ENCODE measurements around the gene EHBP1L1. TPM values are rescaled to one million over a fixed set of nuclear protein-coding genes. Genes with fewer than 3 reads are reported as not detected.

Gene EHBP1L1
- total and polyA plus RNA-seq, 2 of the 8 experiments (the other 6 are each of a cell fraction or from before 2014, with no cell fraction given), result 4.3 to 6.6 TPM

DNA sequence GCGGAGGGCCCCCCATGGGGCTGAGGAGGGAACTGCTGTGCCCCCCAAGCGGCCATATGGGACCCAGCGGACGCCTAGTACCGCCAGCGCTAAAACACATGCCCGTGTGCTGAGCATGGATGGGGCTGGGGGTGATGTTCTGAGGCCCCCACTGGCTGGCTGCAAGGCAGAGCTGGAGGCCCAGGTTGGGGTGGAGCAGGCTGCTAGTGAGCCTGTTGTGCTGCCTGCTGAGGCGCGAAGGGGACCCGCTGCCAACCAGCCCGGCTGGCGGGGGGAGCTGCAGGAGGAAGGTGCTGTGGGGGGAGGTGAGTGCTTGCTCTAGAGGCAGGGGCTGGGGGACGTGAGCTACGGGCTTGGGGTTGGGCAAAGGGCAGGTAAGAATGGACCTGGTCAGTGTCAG is 42.9 kb downstream of the EHBP1L1 start:
- POLR2A ChIA-PET (ENCODE audit: partially characterized antibody), result interaction anchor here (1.4 to 5.7 kb wide), 3 partner anchors 7 to 19 kb away, joined by 4 to 38 read pairs (median 6); partner anchors contain the start of gene SIPA1
- no peak overlapping the region for H3K14ac ChIP-seq (ENCODE audit: insufficient read length)
- no peak overlapping the region for H2AK5ac ChIP-seq (ENCODE audit: low read depth, low read length)
- H3K9me3 ChIP-seq (ENCODE audit: insufficient read depth in 2 of 2, low read depth in 1 of 2, low read length in 1 of 2), result no peaks in the 10 kb centered on the region
- H2BK15ac ChIP-seq (ENCODE audit: low read length), result no peak overlapping the region
- CTCF ChIA-PET (ENCODE audit: partially characterized antibody), result interaction anchor here (1.0 to 2.1 kb wide), 3 partner anchors 25 to 368 kb away, joined by 3 to 8 read pairs (median 4); no protein-coding TSS in a partner anchor
- H3K27ac ChIP-seq (ENCODE audit: low read depth, low read length), result no peak overlapping the region
- no peak overlapping the region for H4K5ac ChIP-seq (ENCODE audit: insufficient read length, low read depth, low read length)
- no peak overlapping the region for H3K4me3 ChIP-seq (ENCODE audit: extremely low read depth in 1 of 4, insufficient read depth in 2 of 4, low read depth in 3 of 4, low read length in 4 of 4)
- peaks cover 16% of the 10 kb centered on the region for H3K79me1 ChIP-seq (ENCODE audit: low read depth, low read length)
- H2BK12ac ChIP-seq (ENCODE audit: low read depth, low read length), result no peak overlapping the region
- no peak overlapping the region for H4K8ac ChIP-seq (ENCODE audit: extremely low read depth, insufficient read depth, low read length)
- H3K23ac ChIP-seq (ENCODE audit: insufficient read length), result no peak overlapping the region
- no peak overlapping the region for H3K9ac ChIP-seq (replicated peaks in 1 of 4; ENCODE audit: extremely low read depth in 1 of 4, low read depth in 3 of 4, low read length in 3 of 4)
- peaks cover 5 to 38% of the 10 kb centered on the region in 2 experiments for H4K20me1 ChIP-seq (replicated peaks in 1 of 2; ENCODE audit: control insufficient read depth in 1 of 2, insufficient read depth in 2 of 2, low read length in 2 of 2)
- H3K4me2 ChIP-seq (ENCODE audit: insufficient read depth in 1 of 2, low read depth in 2 of 2, low read length in 2 of 2), result no peak overlapping the region
- DNase-seq (ENCODE audit: low read depth in 1 of 2, low spot score in 2 of 2) (no peak), FAIRE-seq (no peak)
- no peak overlapping the region for H2AFZ ChIP-seq (ENCODE audit: low read length)
- H2BK20ac ChIP-seq (ENCODE audit: low read length), result no peak overlapping the region
- H3K79me2 ChIP-seq (ENCODE audit: control insufficient read depth in 1 of 2, insufficient read depth in 2 of 2, low read length in 2 of 2), result peaks cover 6 to 16% of the 10 kb centered on the region in 2 experiments
- no peak overlapping the region for H3K18ac ChIP-seq (ENCODE audit: extremely low read depth, low read length)
- H3K27me3 ChIP-seq (replicated peaks in 1 of 4; ENCODE audit: control insufficient read depth in 3 of 4, extremely low read depth in 1 of 4, insufficient read depth in 3 of 4, low read length in 3 of 4), result no peaks in the 10 kb centered on the region
- peaks cover 7 to 40% (median 21%) of the 10 kb centered on the region in 4 experiments; a peak in 7 of 8 replicates for H3K36me3 ChIP-seq (ENCODE audit: control insufficient read depth in 2 of 4, insufficient read depth in 4 of 4, low read length in 3 of 4)
- peaks cover 12% of the 10 kb centered on the region for H3K23me2 ChIP-seq (ENCODE audit: low read depth, low read length)
- 92% methylated on average over 13 of the region's 14 CpGs; no CpG with 5 or more reads in 1 of the 2 experiments for WGBS, 2 experiments (ENCODE audit: extremely low coverage in 1 of 2, insufficient coverage in 1 of 2, insufficient read length in 1 of 2, insufficient replicate concordance in 2 of 2, low coverage in 1 of 2, low lambda C conversion rate in 2 of 2, missing lambda C conversion rate in 1 of 2)
- no peak overlapping the region for H2BK5ac ChIP-seq (ENCODE audit: low read depth, low read length)
- no peak overlapping the region for H4K91ac ChIP-seq (replicated peaks; ENCODE audit: insufficient read length, low read length)
- H3K4ac ChIP-seq (replicated peaks; ENCODE audit: insufficient read length, low read depth, low read length), result no peak overlapping the region
- H3K56ac ChIP-seq (replicated peaks; ENCODE audit: insufficient read length, low read depth, low read length), result no peak overlapping the region
- no peak overlapping the region for H2BK120ac ChIP-seq (replicated peaks; ENCODE audit: low read depth, low read length)
- H3K4me1 ChIP-seq (replicated peaks in 1 of 4; ENCODE audit: control insufficient read depth in 3 of 4, insufficient read depth in 4 of 4, low read length in 3 of 4), result peaks cover 0 to 9% (median 3%) of the 10 kb centered on the region in 4 experiments; a peak in 4 of 7 replicates
- TF ChIP-seq CTBP2 (IDR thresholded peaks at IDR 0.05; ENCODE audit: borderline replicate concordance, insufficient read depth, insufficient read length, low read length), result no peak
- no peak for TF ChIP-seq SIRT6 (IDR thresholded peaks at IDR 0.05; ENCODE audit: low read length)
- TF ChIP-seq TAF1 (IDR thresholded peaks at IDR 0.05; ENCODE audit: low read depth, low read length), result no peak
- no peak for TF ChIP-seq NRF1 (IDR thresholded peaks at IDR 0.05; ENCODE audit: low read depth, low read length)
- no peak for TF ChIP-seq CREB1 (IDR thresholded peaks at IDR 0.05)
- no peak for TF ChIP-seq BACH1 (IDR thresholded peaks at IDR 0.05; ENCODE audit: low read length)
- TF ChIP-seq ZNF274 (IDR thresholded peaks at IDR 0.05; ENCODE audit: borderline replicate concordance, extremely low read depth, low read length), result no peak
- no peak for TF ChIP-seq PHF8 (conservative IDR thresholded peaks at IDR 0.05; ENCODE audit: low read depth, low read length)
- TF ChIP-seq, protein P1, sequence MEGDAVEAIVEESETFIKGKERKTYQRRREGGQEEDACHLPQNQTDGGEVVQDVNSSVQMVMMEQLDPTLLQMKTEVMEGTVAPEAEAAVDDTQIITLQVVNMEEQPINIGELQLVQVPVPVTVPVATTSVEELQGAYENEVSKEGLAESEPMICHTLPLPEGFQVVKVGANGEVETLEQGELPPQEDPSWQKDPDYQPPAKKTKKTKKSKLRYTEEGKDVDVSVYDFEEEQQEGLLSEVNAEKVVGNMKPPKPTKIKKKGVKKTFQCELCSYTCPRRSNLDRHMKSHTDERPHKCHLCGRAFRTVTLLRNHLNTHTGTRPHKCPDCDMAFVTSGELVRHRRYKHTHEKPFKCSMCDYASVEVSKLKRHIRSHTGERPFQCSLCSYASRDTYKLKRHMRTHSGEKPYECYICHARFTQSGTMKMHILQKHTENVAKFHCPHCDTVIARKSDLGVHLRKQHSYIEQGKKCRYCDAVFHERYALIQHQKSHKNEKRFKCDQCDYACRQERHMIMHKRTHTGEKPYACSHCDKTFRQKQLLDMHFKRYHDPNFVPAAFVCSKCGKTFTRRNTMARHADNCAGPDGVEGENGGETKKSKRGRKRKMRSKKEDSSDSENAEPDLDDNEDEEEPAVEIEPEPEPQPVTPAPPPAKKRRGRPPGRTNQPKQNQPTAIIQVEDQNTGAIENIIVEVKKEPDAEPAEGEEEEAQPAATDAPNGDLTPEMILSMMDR (IDR thresholded peaks at IDR 0.05; ENCODE audit: control extremely low read depth in 1 of 3, insufficient read depth in 1 of 3, low read depth in 1 of 3, low read length in 3 of 3), result no peak
- no peak for TF ChIP-seq BCL11A (IDR thresholded peaks at IDR 0.05; ENCODE audit: low read depth in 2 of 2, low read length in 2 of 2)
- no peak for TF ChIP-seq TCF12 (IDR thresholded peaks at IDR 0.05; ENCODE audit: low read depth, low read length)
- no peak for TF ChIP-seq BRCA1 (IDR thresholded peaks at IDR 0.05; ENCODE audit: low read depth, low read length)
- TF ChIP-seq CEBPB (IDR thresholded peaks at IDR 0.05; ENCODE audit: low read depth, low read length), result no peak
